Aortic smooth muscle cell (primary cell): ENCODE data around the gene RPL35. TPM values are rescaled to one million over a fixed set of nuclear protein-coding genes. Genes with fewer than 3 reads are reported as not detected.

ENCODE experiments used
- total RNA-seq: library from RNA; depleted of rRNA; stranded (reverse); fragments of >200 nt; gene quantifications from 2 replicates; pipeline ENCODE4 v1.2.3, GENCODE V29; 2014

The RPL35 gene
- 2,645 and 2,969 TPM in 2 replicates for total RNA-seq

GRCh38 chr9:124861342-124862229 is at the start of gene RPL35, which contains the start of gene ARPC5L:
Gene RPL35, minus strand, starts transcription at chr9:124861957. Its CDS starts 45 bp downstream, at chr9:124861912.
Gene ARPC5L, plus strand, starts transcription at chr9:124862130. Its CDS starts 7,161 bp downstream, at chr9:124869291.

GRCh38 chr9:124852829-124853531 is 8.8 kb downstream of the RPL35 start, which contains the start of gene WDR38:
Gene WDR38, plus strand, starts transcription at chr9:124853460. Its CDS starts 72 bp downstream, at chr9:124853532.

Other genes starting within 250 kb of the RPL35 start
- under 0.01 and 0.44 TPM in 2 replicates for gene NR6A1, start 90.6 kb downstream of the RPL35 start, total RNA-seq
- gene OLFML2A, start 84.8 kb downstream of the RPL35 start, total RNA-seq, result 0.12 and 0.13 TPM in 2 replicates
- gene WDR38, start 8.5 kb downstream of the RPL35 start, total RNA-seq, result not detected in 2 replicates
- 15.2 and 17.6 TPM in 2 replicates for gene ARPC5L, start 173 bp upstream of the RPL35 start, total RNA-seq
- gene GOLGA1, start 79.1 kb upstream of the RPL35 start, total RNA-seq, result 15.1 and 18.3 TPM in 2 replicates